ENCODE data around the gene ANAPC2. TPM values are rescaled to one million over a fixed set of nuclear protein-coding genes. Genes with fewer than 3 reads are reported as not detected.
A peak's percentile ranks its signal among the peaks of the same experiment; 100 is the strongest.

The ANAPC2 gene
- total RNA-seq, 1 donor from 2014 or later = 18.9 TPM

- Histone ChIP-seq H3K79me2 (ENCODE audit: low read depth) (peaks cover 7% of the 10 kb centered on the region), H3K27ac (no peak overlapping the region), H4K20me1 (ENCODE audit: low read depth) (peaks cover 8% of the 10 kb centered on the region), H3K9ac (no peak overlapping the region), H3K36me3 (no peaks in the 10 kb centered on the region), H2AFZ (replicated peaks) (no peak overlapping the region), H3K4me1 (no peaks in the 10 kb centered on the region), H3K27me3 (peaks cover 2% of the 10 kb centered on the region), H3F3A (ENCODE audit: low read depth) (peaks cover 3% of the 10 kb centered on the region), H3K4me2 (no peak overlapping the region), H3K4me3 (no peak overlapping the region), H3K9me3 (ENCODE audit: low read depth) (no peaks in the 10 kb centered on the region)
- peaks cover 2% of the 10 kb centered on the region for H3K4me1 Mint-ChIP-seq
- no peak for DNase-seq (ENCODE audit: low spot score)
- TF ChIP-seq, protein P1, sequence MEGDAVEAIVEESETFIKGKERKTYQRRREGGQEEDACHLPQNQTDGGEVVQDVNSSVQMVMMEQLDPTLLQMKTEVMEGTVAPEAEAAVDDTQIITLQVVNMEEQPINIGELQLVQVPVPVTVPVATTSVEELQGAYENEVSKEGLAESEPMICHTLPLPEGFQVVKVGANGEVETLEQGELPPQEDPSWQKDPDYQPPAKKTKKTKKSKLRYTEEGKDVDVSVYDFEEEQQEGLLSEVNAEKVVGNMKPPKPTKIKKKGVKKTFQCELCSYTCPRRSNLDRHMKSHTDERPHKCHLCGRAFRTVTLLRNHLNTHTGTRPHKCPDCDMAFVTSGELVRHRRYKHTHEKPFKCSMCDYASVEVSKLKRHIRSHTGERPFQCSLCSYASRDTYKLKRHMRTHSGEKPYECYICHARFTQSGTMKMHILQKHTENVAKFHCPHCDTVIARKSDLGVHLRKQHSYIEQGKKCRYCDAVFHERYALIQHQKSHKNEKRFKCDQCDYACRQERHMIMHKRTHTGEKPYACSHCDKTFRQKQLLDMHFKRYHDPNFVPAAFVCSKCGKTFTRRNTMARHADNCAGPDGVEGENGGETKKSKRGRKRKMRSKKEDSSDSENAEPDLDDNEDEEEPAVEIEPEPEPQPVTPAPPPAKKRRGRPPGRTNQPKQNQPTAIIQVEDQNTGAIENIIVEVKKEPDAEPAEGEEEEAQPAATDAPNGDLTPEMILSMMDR (IDR thresholded peaks at IDR 0.05) = no peak
- no peak for TF ChIP-seq EZH2 (IDR thresholded peaks at IDR 0.05)
- no peak for TF ChIP-seq EZH2phosphoT487 (IDR thresholded peaks at IDR 0.05)
- peak overlapping the region; percentile 41 for H3K4me3 Mint-ChIP-seq
- no peaks in the 10 kb centered on the region for H3K9me3 Mint-ChIP-seq
- H3K36me3 Mint-ChIP-seq = peaks cover 3% of the 10 kb centered on the region
- H3K27me3 Mint-ChIP-seq (ENCODE audit: insufficient read depth, low read depth) = peaks cover 2% of the 10 kb centered on the region
- no peak overlapping the region for H3K27ac Mint-ChIP-seq
Observed at GRCh38 chr9:137181680-137182079, 6.7 kb downstream of the ANAPC2 start.

DNA sequence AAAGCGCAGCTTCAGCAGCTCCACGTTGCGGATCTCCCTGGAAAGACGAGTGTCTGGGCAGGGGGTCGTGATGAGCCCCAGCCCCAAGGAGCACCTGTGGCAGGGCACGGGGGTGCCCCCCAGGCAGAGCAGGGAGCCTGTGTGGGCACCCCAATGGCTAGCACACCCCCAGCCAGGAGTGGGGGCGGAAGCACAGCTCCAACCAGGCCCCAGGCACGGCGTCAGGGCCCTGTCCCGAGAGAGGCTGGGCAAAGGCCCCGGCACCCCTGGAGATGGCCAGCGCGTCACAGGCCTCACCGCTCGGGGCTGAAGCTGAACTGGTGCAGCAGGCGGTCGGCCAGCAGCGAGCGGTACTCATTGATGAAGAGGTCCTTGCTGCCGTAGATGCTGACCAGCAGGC is 7.9 kb downstream of the ANAPC2 start:
- Histone ChIP-seq H3K9ac (no peak overlapping the region), H3K4me1 (no peaks in the 10 kb centered on the region), H3K4me2 (no peak overlapping the region), H3K4me3 (no peak overlapping the region), H2AFZ (replicated peaks) (no peak overlapping the region), H3K27ac (no peak overlapping the region), H3K36me3 (no peaks in the 10 kb centered on the region), H3K79me2 (ENCODE audit: low read depth) (no peaks in the 10 kb centered on the region), H3F3A (ENCODE audit: low read depth) (peaks cover 10% of the 10 kb centered on the region), H3K9me3 (ENCODE audit: low read depth) (no peaks in the 10 kb centered on the region), H3K27me3 (peaks cover 14% of the 10 kb centered on the region), H4K20me1 (ENCODE audit: low read depth) (peaks cover 19% of the 10 kb centered on the region)
- no peaks in the 10 kb centered on the region for H3K4me1 Mint-ChIP-seq
- no peak overlapping the region for H3K4me3 Mint-ChIP-seq
- no peaks in the 10 kb centered on the region for H3K9me3 Mint-ChIP-seq
- peaks cover 4% of the 10 kb centered on the region for H3K27me3 Mint-ChIP-seq (ENCODE audit: insufficient read depth, low read depth)
- H3K36me3 Mint-ChIP-seq = peaks cover 3% of the 10 kb centered on the region
- no peak for DNase-seq (ENCODE audit: low spot score)
- TF ChIP-seq, protein P1 (IDR thresholded peaks at IDR 0.05) = no peak
- TF ChIP-seq EZH2phosphoT487 (IDR thresholded peaks at IDR 0.05) (no peak), EZH2 (IDR thresholded peaks at IDR 0.05) (no peak)
- H3K27ac Mint-ChIP-seq = no peak overlapping the region

GRCh38 chr9:137179761-137180160 is 8.6 kb downstream of the ANAPC2 start:
- H3K27me3 ChIP-seq = peaks cover 21% of the 10 kb centered on the region
- peaks cover 6% of the 10 kb centered on the region for H3K4me1 ChIP-seq
- H3K4me3 ChIP-seq = no peak overlapping the region
- Mint-ChIP-seq H3K4me1 (no peaks in the 10 kb centered on the region), H3K36me3 (peaks cover 3% of the 10 kb centered on the region), H3K4me3 (no peak overlapping the region), H3K27ac (no peak overlapping the region), H3K9me3 (no peaks in the 10 kb centered on the region), H3K27me3 (ENCODE audit: insufficient read depth, low read depth) (peaks cover 4% of the 10 kb centered on the region)
- H2AFZ ChIP-seq (replicated peaks) = no peak overlapping the region
- H3K9me3 ChIP-seq (ENCODE audit: low read depth) = no peaks in the 10 kb centered on the region
- no peaks in the 10 kb centered on the region for H3K79me2 ChIP-seq (ENCODE audit: low read depth)
- no peak overlapping the region for H3K9ac ChIP-seq
- no peak overlapping the region for H3K4me2 ChIP-seq
- H3K36me3 ChIP-seq = no peaks in the 10 kb centered on the region
- H3K27ac ChIP-seq = no peak overlapping the region
- DNase-seq (ENCODE audit: low spot score) = no peak
- peaks cover 26% of the 10 kb centered on the region for H4K20me1 ChIP-seq (ENCODE audit: low read depth)
- no peak for TF ChIP-seq EZH2 (IDR thresholded peaks at IDR 0.05)
- TF ChIP-seq EZH2phosphoT487 (IDR thresholded peaks at IDR 0.05) = no peak
- TF ChIP-seq, protein P1 (IDR thresholded peaks at IDR 0.05) = no peak
- H3F3A ChIP-seq (ENCODE audit: low read depth) = peaks cover 10% of the 10 kb centered on the region
